ENCODE results near the gene ARMS2.
A peak's percentile ranks its signal among the peaks of the same experiment; 100 is the strongest.

ARMS2 gene

DNA sequence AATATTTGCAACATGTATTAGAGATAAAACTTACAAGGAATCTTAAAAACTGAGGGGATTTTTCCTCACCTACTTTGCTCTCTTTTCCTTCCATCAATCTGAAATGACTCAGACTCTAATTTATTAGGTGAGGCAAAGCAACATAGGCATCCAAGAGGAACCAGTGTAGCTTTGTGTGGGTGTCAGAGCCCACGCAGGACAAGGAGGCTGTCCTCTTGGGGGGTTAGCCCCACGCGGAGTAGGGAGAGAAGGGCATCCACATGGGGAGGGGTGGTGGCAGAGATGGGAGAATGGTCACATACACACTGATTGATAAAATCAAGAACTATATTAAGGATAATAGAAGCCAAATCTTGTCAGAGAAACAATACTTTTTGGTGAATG lies 33.8 kb upstream of the ARMS2 start:
- TF ChIP-seq, protein P1, sequence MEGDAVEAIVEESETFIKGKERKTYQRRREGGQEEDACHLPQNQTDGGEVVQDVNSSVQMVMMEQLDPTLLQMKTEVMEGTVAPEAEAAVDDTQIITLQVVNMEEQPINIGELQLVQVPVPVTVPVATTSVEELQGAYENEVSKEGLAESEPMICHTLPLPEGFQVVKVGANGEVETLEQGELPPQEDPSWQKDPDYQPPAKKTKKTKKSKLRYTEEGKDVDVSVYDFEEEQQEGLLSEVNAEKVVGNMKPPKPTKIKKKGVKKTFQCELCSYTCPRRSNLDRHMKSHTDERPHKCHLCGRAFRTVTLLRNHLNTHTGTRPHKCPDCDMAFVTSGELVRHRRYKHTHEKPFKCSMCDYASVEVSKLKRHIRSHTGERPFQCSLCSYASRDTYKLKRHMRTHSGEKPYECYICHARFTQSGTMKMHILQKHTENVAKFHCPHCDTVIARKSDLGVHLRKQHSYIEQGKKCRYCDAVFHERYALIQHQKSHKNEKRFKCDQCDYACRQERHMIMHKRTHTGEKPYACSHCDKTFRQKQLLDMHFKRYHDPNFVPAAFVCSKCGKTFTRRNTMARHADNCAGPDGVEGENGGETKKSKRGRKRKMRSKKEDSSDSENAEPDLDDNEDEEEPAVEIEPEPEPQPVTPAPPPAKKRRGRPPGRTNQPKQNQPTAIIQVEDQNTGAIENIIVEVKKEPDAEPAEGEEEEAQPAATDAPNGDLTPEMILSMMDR (IDR thresholded peaks at IDR 0.05; ENCODE audit: low read length, missing control alignments), result no peak

DNA sequence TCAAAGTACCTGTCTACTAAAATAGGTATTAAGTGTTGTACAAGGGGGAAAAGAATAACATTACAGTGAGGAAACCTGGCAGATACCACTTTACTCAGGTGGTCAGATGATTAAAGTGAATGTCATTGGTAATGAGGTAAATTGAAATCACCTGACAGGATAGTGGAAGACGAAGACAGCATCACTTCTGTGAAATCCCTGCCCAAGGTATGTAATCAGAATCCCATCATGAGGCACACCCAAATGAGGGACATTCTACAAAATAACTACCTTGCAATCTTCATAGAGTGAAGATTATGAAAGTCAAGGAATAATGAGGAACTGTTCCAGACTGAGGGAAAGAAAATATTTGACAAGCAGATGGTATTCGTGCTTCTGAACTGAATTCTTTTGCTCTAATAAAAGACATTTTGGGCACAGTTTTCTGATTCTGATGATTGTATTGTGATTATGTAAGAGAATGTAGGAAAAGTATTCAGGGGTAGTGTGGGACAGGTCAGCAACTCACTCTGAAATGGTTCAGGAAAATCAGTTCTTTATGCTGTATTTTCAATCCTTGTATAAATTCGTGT lies 33.3 kb upstream of the ARMS2 start:
- no peak for DNase-seq (ENCODE audit: low read depth)
- H3K4me3 ChIP-seq (replicated peaks; ENCODE audit: low read depth, low read length), result no peak overlapping the region

More for the DNA sequence above, 33.8 kb upstream of the ARMS2 start:
- DNase-seq (ENCODE audit: low read depth), result no peak
- H3K4me3 ChIP-seq (replicated peaks; ENCODE audit: low read depth, low read length), result no peak overlapping the region

DNA sequence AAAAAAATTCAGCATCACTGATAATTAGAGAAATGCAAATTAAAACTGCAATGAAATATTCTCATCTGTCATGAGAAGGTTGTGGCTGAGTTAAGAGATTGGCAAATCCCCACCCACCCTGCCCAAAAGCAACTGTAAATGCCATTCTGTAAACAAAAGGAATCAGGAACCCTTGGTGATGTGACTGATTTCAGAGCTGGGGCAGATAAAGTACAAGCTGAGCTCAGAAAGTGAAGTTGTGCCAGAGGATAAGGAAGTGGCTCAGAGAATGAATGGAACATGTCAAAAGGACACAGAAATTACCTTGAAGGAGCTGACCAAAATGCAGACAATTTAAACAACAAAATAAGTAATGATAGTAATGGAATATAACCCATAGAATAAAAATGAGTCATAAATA lies 32.7 kb upstream of the ARMS2 start:
- TF ChIP-seq, protein P1 (IDR thresholded peaks at IDR 0.05; ENCODE audit: low read length, missing control alignments), result no peak
- DNase-seq (ENCODE audit: low read depth), result peak; percentile 21
- H3K4me3 ChIP-seq (replicated peaks; ENCODE audit: low read depth, low read length), result no peak overlapping the region

More for the DNA sequence above, 33.3 kb upstream of the ARMS2 start:
- TF ChIP-seq, protein P1 (IDR thresholded peaks at IDR 0.05; ENCODE audit: low read length, missing control alignments), result no peak

DNA sequence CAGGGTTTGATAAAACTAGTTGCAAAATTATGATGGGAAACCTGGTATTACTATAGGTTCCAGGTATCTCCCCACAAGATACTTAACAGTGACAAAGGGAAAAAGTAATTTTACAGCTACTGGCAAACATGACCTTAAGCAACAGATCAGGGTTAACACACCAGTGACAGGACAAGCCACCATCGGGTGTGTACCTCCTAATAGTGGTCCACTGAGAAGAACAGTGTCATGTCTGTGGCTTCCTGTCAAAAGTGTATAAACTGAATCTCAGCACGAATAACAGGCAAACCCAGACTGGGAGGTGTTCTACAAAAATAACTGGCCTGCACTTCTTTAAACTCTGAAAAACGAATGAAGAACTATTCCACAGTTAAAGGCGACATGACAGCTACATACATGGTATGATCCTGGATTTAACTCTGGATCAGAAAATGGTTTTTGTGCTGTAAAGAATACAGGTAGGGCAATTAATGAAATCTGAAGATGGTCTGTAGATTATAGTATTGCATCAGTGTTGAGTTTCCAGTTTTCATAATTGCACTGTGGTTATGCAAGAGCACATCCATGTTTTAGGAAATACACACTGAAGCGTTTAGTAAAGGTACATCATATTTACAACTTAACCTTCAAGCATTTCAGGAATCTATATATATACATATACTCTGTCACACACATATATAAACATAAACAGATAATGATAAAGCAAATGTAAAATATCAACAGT lies 32.0 kb upstream of the ARMS2 start:
- TF ChIP-seq, protein P1 (IDR thresholded peaks at IDR 0.05; ENCODE audit: low read length, missing control alignments), result no peak
- no peak for DNase-seq (ENCODE audit: low read depth)
- H3K4me3 ChIP-seq (replicated peaks; ENCODE audit: low read depth, low read length), result no peak overlapping the region

DNA sequence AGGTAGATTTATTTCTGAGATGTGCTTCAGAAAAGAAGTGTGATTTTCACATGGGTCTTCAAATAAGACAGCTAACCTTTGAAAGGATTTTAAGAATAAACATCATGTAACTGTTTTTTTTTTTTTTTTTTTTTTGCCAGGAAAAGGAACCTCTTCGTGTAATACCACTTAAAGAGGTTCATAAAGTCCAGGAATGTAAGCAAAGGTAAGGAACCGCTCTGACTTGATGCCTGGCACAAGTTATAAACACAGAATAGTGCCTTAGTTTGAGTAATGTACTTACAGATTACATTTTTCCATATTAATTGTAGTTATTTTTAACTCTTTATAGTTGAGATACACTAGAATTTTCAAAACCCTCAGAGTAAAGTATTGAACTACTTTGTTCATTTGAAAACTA lies 30.4 kb upstream of the ARMS2 start:
- no peak for DNase-seq (ENCODE audit: low read depth)
- H3K4me3 ChIP-seq (replicated peaks; ENCODE audit: low read depth, low read length), result no peak overlapping the region
- TF ChIP-seq, protein P1 (IDR thresholded peaks at IDR 0.05; ENCODE audit: low read length, missing control alignments), result no peak

DNA sequence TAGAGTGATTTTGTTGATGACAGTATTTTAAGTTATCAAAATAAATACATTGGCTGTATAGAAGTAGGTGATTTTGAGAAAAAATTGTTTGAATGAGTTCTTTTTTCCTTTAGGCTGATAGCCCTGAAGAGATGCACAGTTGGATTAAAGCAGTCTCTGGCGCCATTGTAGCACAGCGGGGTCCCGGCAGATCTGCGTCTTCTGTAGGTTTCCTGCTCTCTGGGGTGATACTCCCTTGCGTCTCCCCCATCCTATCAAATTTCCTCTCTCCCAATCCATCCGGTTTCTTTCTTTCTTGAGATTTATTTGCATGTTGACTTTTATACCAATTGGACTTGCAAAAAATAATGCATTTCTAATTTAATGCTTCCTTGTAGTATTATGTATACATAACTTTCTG lies 27.6 kb upstream of the ARMS2 start:
- H3K4me3 ChIP-seq (replicated peaks; ENCODE audit: low read depth, low read length), result no peak overlapping the region
- TF ChIP-seq, protein P1 (IDR thresholded peaks at IDR 0.05; ENCODE audit: low read length, missing control alignments), result no peak
- no peak for DNase-seq (ENCODE audit: low read depth)

DNA sequence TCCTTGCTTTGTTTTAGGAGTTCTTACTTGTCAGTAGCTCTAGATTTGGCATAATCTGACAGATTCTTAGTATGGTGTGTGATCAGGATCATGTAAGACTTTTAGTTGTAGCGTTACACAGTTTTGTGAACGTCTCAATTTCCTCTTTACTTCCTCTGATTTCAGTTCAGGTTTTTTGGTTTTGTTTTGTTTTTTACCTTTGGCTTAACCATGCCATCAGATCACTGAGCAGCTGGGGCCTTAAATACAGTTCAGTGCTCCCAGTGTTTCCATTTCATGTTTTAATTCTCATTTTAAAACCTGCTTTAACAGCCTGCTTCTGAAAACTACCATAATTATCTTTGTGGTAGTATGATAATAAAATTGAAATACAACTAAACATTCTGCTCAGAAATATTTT lies 27.2 kb upstream of the ARMS2 start:
- DNase-seq (ENCODE audit: low read depth), result no peak
- TF ChIP-seq, protein P1 (IDR thresholded peaks at IDR 0.05; ENCODE audit: low read length, missing control alignments), result no peak
- H3K4me3 ChIP-seq (replicated peaks; ENCODE audit: low read depth, low read length), result no peak overlapping the region
